ENCODE data around the gene F2RL2.

DNA sequence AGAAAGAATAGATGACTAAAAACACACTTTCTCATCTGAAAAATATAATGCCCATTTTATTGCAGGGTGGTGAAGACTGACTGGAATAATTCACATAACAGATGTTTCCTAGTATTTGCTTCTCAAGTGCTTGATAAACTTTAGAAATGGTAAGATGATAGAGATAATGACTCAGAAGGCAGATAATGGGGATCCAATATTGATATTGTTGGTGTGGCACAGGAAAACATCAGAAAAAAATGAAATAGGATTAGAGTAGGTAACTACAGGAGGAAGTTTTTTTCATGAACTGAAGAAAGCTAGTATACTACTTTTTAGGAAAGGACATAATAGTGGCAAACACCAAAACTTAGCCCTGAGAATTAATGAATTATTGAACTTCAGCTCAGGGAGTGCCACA is 20.2 kb upstream of the F2RL2 start:
- TF ChIP-seq, protein P1, sequence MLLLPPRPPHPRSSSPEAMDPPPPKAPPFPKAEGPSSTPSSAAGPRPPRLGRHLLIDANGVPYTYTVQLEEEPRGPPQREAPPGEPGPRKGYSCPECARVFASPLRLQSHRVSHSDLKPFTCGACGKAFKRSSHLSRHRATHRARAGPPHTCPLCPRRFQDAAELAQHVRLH (tag by site-specific recombination; IDR thresholded peaks at IDR 0.05), result no peak
- TF ChIP-seq ZNF621 (tag by site-specific recombination; IDR thresholded peaks at IDR 0.05), result no peak
